Kidney tubule cell (primary cell): ENCODE data around the gene SHROOM3.

Experiments used
- DNase-seq: peaks from one replicate; pipeline ENCODE4 v3.0.0-alpha.2; 2018; ENCODE audit warnings: low spot score

Gene SHROOM3

GRCh38 chr4:76821641-76822040 is 386.6 kb downstream of the SHROOM3 start:
- DNase-seq, result no peak

GRCh38 chr4:76822303-76822702 is 387.3 kb downstream of the SHROOM3 start:
- DNase-seq, result no peak

DNA sequence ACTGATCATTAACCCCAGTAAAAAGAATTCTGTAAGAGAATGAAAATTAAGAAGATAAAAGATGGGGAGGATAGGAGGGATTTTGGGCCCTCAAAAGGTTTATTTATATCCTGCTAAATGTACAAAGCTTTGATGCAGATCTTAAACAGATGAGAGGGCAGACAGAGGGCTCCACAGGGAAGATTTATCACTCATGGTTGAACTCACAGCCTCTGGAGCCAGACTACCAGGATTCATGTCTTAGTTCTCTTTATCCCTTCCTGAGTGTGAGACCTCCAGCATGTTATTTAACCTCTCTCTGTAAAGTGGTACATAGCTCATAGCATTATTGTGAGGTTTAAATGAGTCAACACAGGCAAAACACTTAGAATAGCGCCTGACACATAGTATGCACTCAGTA is 388.5 kb downstream of the SHROOM3 start:
- no peak for DNase-seq

DNA sequence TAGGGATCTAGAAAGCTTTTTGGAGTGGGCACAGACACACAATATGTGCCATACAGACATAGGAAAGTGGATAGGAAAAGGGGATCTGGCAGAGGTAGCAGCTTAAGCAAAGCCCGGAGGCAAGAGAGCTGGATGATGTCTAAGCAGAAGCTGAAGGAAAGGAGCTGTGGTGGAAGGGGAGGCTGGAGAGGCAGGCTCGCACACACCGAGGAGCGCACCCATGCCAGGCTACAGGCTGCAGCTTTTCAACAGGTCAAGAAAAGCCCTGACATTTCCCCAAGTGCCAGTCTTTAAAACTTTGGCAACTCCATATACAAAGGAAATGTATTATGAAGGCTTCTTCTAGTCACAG is 395.6 kb downstream of the SHROOM3 start:
- DNase-seq, result no peak

GRCh38 chr4:76830964-76831703 is 396.1 kb downstream of the SHROOM3 start:
- DNase-seq, result peak; percentile 94

DNA sequence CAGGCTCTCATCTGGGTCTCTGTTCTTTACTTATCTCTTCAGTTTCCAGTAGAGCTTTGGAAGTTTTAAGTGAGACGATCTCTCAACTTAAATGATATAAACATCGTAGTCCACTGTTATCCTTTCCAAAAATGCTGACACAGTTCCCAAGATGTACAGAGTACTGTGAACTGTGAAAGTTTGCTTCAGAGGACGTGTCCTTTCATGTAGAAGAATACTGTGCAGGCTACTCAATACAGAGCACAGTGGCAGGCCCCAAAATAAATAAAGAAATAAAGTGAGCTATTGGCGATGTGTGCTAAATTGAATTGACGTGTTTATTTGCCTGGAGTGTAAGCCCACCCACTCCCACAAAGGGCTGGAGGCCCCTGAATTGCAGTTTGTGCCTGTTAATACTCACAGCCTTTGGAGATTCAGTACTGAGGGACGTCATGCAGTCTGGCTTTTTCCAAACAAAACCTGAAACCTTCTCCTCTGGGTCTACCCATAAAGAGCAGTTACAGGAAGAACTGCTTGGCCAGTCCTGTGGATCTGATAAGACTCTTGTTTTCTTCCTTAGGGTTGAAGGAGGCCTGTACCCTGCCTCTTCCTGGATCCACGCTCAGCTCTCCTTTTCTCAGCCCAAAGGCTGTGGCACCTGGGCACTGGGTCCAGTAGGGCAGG is 396.8 kb downstream of the SHROOM3 start:
- peak; percentile 20 for DNase-seq
